T-helper 2 cell treated with Interferon-gamma antibody and Interleukin-4, amounts not matched to agents 100 ng/mL and 5 ng/mL, for 36 hours (primary cell): Measurements from ENCODE around the gene PLK5. TPM values are rescaled to one million over a fixed set of nuclear protein-coding genes. Genes with fewer than 3 reads are reported as not detected.
"Not testable (repeated sequence)": the region's sequence is repeated elsewhere in the genome, so short reads cannot be mapped to it uniquely, and the experiment has no call there.

Experiments
- intact Hi-C: fragments of 100-400 bp; cut with micrococcal nuclease; formaldehyde crosslinking; loops from one replicate; pipeline ENCODE4 v1.15.1; 2023
- total RNA-seq: library from RNA; stranded (reverse); gene quantifications from 2 replicates; pipeline ENCODE4 v1.2.3, GENCODE V29; 2022

PLK5 gene
- 0.07 TPM in 1 of 2 replicates, not detected in the other for total RNA-seq

GRCh38 chr19:1523412-1524286, at the start of gene PLK5:
PLK5 (plus strand) TSS chr19:1524077; CDS start chr19:1526997, 2,920 bp downstream.
- intact Hi-C loops, result no loop called here

GRCh38 chr19:1474765-1475351, 49.0 kb upstream of the PLK5 start:
- intact Hi-C loops, result loop anchor here (5.0 kb wide), 1 partner anchor 37 kb away; the partner anchor contains the start of gene ADAMTSL5

- intact Hi-C loops, result no loop called here
Measured at GRCh38 chr19:1475751-1476437, 48.0 kb upstream of the PLK5 start.

GRCh38 chr19:1477056-1477455, 46.8 kb upstream of the PLK5 start:
- intact Hi-C loops, result not testable (repeated sequence)

GRCh38 chr19:1478934-1479707, 44.8 kb upstream of the PLK5 start, which contains the start of gene C19orf25:
C19orf25 (minus strand) TSS chr19:1479215; CDS start chr19:1478903, 312 bp downstream.
- intact Hi-C loops, result loop anchor here (1.0 kb wide), 1 partner anchor 11 kb away; the partner anchor contains the start of gene PCSK4

GRCh38 chr19:1481224-1481892, 42.5 kb upstream of the PLK5 start:
- intact Hi-C loops, result no loop called here

DNA sequence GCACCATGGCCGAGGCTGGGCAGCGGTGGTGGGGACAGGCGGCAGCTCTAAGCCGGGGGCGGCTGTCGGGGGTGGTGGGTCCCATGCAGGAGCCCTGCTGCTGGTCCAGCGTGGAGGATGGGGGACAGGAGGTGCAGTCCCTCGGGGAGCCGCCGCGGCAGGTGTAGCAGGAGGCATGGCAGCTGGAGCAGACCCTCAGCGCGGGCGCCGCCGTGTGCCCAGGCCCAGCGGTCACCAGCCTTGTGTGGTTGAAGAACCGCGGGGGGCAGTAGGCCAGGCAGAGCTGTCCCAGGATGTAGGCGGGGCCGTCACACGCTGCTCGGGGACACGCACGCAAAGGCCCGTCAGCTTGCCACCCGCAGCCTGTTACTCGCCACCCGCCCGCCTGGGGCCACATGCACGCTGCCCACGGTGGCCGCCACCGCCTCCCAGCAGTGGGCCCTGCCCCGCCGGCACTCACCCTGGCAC, 42.0 kb upstream of the PLK5 start:
- intact Hi-C loops, result no loop called here

GRCh38 chr19:1482361-1483130, 41.3 kb upstream of the PLK5 start:
- intact Hi-C loops, result no loop called here

GRCh38 chr19:1483131-1483978, 40.5 kb upstream of the PLK5 start:
- intact Hi-C loops, result no loop called here

DNA sequence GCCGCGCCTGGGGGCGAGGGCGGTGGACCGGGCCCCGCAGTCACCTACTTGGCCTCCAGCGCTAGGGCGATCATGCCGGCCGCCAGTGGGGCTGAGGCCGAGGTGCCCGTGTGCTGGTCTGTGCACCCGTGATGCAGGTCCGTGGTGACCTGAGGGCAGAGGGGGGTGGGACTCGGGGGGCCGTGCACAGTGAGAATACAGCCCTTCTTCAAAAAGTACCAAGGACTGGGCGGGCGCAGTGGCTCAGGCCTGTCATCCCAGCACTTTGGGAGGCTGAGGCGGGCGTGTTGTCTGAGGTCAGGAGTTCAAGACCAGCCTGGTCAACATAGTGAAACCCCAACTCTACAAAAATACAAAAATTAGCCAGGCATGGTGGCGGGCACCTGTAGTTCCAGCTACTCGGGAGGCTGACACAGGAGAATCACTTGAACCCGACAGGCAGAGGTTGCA, 39.9 kb upstream of the PLK5 start:
- intact Hi-C loops, result no loop called here

DNA sequence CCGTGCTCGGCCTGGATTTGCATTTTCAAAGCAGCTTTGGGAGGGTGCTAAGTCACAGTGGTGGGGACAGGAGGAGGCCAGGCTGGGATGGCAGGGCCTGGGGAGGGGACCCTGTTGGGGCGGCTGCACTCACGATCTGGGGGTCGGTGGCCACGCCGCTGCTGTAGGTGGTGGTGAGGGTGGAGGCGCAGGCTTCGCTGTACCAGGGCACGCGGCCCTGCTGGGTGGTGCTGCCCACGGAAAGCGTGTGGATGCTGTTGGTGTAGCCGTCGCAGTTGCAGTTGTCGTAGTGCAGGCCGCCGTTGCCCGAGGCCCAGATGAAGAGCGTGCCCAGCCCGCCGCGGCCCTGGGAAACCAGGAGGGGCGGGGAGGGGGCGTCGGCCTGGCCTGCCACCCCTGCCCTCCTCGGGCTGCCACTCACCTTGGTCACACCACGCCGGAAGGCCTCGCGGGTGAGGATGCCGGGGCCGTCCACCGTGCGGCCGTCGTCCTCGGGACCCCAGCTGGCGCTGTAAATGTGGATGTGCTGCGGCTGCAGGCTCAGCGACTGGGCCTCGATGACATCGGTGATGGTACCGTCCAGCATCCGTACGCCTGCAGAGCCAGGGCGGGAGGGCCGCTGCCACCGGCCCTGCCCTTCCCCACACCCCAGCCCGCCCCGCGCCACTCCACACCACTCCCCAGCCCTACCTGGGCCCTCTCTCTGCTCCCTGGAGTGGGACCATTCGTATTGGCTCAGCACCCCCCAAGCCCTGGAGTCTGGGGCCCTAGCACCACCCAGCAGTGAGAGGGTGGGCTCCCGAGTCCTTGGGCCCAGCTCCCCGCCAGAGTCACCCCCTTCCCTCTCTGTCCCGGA, 36.9 kb upstream of the PLK5 start:
- intact Hi-C loops, result no loop called here

DNA sequence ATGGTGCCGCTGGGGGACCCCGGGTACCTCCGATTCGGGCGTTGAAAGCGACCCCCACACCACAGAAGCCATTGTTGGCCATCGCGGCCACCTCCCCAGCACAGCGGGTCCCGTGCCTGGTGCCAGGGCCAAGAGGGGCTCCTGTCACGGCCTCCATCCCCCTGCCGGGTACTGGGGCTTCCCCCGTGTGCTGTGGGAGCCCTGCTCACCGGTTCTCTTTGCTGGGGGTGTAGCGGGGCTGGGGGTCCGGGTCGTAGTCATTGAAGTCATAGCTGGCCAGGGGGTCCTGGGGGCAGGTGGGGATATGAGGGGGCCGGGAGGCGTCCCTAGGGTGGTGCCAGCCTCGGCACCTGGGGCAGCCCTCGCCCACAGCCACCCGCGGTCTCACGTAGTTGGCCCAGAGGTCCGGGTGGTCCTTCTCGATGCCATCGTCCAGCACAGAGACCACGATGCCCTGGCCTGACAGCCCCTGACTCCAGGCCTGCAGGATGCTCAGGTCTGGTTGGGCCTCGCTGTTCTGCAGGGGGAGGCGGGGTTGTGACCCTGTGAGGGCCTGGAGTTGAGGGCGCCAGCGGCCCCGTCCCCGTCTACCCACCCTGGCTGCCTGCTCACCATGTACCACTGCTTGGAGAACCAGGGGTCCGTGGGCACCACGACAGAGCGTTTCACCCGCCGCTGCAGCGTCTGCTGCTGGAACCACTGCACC, 36.1 kb upstream of the PLK5 start:
- intact Hi-C loops, result no loop called here

GRCh38 chr19:1488282-1488601, 35.6 kb upstream of the PLK5 start:
- intact Hi-C loops, result no loop called here

DNA sequence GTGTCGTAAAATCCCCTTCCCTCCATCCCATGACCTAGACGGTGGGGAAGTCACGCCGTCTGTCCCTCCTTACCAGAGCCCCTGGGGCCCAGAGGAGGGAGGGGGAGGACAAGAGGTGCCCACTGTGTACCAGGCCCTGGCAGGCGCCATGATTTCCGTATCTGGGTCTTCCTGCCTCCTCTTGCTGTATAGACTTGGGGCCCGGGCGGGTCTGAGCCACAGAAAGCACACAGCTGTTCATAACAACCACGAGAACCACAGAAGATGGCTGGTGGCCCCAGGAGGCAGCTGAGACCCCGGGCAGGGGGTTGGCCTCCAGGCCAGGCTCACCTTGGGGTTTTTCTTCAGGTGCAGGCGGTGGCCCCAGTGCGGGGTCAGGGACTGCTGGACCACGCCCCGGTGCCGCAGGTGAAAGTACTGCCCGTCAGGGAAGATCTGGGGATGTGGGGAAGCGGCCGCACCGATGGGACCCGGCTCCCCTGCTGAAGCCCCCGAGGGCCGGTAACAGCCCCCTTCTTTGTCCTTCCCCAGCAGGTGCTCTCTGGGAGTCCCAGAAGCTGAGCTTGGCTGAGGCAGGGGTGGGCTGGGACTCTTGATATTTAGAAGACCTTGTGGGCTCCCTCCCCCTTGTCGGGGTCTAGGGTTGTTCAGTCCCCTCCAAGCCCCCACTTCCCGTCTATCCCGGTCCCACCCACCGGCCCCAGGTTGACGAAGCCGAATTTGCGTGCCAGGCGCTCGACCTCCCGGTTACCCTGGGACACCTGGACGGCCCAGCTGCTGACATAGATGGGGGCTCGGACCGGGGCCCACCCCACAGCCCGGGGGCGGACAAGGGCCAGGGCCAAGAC, 34.2 kb upstream of the PLK5 start:
- intact Hi-C loops, result loop anchor here (1.0 kb wide), 3 partner anchors 10 to 44 kb away; partner anchors contain the start of genes ADAMTSL5 and C19orf25

GRCh38 chr19:1490311-1491113, 33.4 kb upstream of the PLK5 start, which contains the start of gene PCSK4:
PCSK4 (minus strand) TSS chr19:1490350; CDS start chr19:1490346, 4 bp downstream.
- intact Hi-C loops, result loop anchor here (1.0 kb wide), 3 partner anchors 11 to 45 kb away; partner anchors contain the start of genes ADAMTSL5 and C19orf25
